Measurements from ENCODE around the gene CAMSAP2. TPM values are rescaled to one million over a fixed set of nuclear protein-coding genes. Genes with fewer than 3 reads are reported as not detected.

CAMSAP2 gene
- polyA plus RNA-seq, 1 of the 3 experiments (the other 2 are of a cell fraction): 5.5 TPM

DNA sequence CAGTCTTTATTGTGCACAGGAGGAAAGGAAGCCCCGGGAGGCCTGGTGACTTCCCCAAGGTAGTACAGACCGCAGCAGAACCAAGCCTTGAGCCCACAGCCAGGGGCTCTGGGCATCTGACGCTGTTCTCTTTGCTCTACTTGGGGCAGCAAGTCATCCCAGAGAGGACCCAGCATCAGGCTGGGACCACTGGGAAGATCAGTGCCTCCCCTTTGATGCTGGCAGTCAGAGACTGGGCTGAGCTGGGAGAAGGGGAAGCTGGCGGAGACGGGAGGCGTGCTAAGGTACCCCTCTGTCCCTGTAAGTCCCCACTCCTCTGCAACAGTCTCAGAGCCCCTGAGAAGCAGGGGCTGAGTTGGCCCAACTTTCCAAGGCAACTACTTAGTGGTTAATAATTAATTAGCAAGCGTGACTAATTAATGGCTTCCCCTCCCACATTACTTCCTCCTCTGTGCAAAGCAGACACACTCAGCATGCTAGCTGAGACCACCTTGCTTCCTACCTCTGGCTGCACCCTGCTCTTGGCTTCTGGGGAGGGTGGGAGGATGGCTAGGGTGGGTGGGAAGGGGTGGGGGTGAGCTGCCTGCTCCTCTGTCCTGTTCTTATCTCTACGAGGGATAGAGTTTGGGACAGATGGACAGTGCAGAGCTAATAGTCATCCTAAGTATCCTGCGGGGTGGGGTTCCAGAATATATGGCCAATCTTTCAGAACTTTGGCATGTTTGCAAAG is 157.3 kb downstream of the CAMSAP2 start (continued):
- no peak for TF ChIP-seq FOXJ3 (CRISPR knock-in tag; IDR thresholded peaks at IDR 0.05)
- TF ChIP-seq POLR2AphosphoS5 (IDR thresholded peaks at IDR 0.05; ENCODE audit: low read depth, low read length): no peak
- TF ChIP-seq, protein P1, sequence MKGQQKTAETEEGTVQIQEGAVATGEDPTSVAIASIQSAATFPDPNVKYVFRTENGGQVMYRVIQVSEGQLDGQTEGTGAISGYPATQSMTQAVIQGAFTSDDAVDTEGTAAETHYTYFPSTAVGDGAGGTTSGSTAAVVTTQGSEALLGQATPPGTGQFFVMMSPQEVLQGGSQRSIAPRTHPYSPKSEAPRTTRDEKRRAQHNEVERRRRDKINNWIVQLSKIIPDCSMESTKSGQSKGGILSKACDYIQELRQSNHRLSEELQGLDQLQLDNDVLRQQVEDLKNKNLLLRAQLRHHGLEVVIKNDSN (IDR thresholded peaks at IDR 0.05; ENCODE audit: borderline replicate concordance, low read depth): no peak
- TF ChIP-seq FOSL2 (IDR thresholded peaks at IDR 0.05; ENCODE audit: borderline replicate concordance, low read depth): no peak

DNA sequence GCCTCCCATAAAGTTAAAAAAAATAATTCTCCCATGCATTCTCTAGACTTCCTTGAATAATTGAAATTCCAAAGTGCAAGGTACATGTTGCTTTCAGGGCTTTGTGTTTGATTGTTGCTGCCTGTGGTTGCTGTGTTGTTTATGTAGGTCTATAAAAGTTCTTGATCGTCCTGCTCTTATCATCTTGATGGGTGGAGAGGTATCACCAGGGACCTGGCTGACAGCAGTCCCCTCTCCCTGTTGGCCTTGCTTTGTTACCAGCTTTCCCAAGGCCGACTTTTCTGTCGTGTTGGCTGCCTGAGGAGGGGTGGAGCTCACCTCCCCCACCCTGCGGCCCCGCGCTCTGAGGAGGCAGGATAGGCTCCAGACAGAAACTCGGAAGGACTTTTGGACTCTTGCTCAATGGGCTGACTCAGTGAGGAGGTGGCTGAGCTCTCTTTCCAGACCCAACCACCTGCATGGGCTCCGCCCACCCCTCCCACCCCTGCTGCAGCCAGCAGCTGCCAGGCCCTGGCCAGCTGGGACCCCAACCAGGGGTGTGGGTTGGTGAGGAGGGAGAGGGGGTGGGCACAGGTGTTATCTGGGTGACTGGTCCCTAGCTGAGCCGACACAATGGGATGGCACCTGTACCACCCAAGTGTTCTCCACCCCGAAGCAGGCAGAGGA is 158.0 kb downstream of the CAMSAP2 start:
- Histone ChIP-seq H3K4me2 (no peak overlapping the region), H3K27ac (ENCODE audit: low read depth in 2 of 2, low read length in 1 of 2) (no peak overlapping the region), H3K36me3 (replicated peaks in 1 of 2; ENCODE audit: control insufficient read depth in 1 of 2, insufficient read depth in 2 of 2, low read length in 1 of 2) (no peaks in the 10 kb centered on the region), H3K79me2 (ENCODE audit: insufficient read depth) (no peaks in the 10 kb centered on the region), H2AFZ (ENCODE audit: low read depth) (no peak overlapping the region), H4K20me1 (ENCODE audit: insufficient read depth) (no peaks in the 10 kb centered on the region), H3K9ac (no peak overlapping the region), H3K4me3 (ENCODE audit: low read depth in 2 of 2, low read length in 1 of 2) (no peak overlapping the region), H3K27me3 (ENCODE audit: insufficient read depth) (no peaks in the 10 kb centered on the region), H3K9me3 (no peaks in the 10 kb centered on the region), H3K9me2 (no peaks in the 10 kb centered on the region), H3K4me1 (ENCODE audit: control insufficient read depth in 1 of 2, insufficient read depth in 2 of 2, low read depth in 1 of 2, low read length in 1 of 2) (no peaks in the 10 kb centered on the region; a peak in 1 of 4 replicates), H3F3A (replicated peaks; ENCODE audit: insufficient read depth) (no peaks in the 10 kb centered on the region)
- POLR2A ChIA-PET: interaction anchor here (0.6 kb wide), 1 partner anchor 20 kb away, joined by 3 read pairs; no protein-coding TSS in a partner anchor
- TF ChIP-seq RXRA (IDR thresholded peaks at IDR 0.05; ENCODE audit: borderline replicate concordance, low read depth): no peak
- no peak for TF ChIP-seq TCF12 (IDR thresholded peaks at IDR 0.05)
- 85% methylated on average over 8 of the region's 10 CpGs for WGBS (ENCODE audit: low lambda C conversion rate)
- CTCF ChIA-PET: interaction anchor here (0.6 kb wide), 1 partner anchor 154 kb away, joined by 3 read pairs; no protein-coding TSS in a partner anchor
- DNase-seq: no peak

DNA sequence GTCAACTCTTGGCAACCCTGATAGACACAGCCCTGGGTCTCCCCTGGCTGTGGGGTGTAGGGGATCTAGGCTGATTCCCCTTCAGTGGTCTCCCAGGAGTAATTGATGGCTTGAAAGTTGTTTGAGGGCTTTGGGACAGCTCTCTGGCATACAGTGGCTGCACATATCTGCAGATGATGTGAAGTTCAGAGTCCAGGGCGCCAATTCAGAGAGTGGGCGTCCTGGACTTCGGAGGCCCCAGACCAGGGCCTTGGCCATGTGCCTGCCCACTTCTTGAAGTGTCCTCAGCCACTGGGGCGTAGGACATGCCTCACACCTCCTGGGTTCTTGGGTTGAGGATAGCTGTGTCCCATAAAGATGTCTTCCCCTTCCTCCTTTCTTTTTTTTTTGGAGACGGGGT is 158.6 kb downstream of the CAMSAP2 start:
- Histone ChIP-seq H3K79me2 (ENCODE audit: insufficient read depth) (no peaks in the 10 kb centered on the region), H3K9me3 (no peaks in the 10 kb centered on the region), H3K27me3 (ENCODE audit: insufficient read depth) (no peaks in the 10 kb centered on the region), H3K9ac (no peak overlapping the region), H3K4me3 (ENCODE audit: low read depth in 2 of 2, low read length in 1 of 2) (no peak overlapping the region), H3K4me1 (ENCODE audit: control insufficient read depth in 1 of 2, insufficient read depth in 2 of 2, low read depth in 1 of 2, low read length in 1 of 2) (no peaks in the 10 kb centered on the region; a peak in 1 of 4 replicates), H3K4me2 (no peak overlapping the region), H3K9me2 (no peaks in the 10 kb centered on the region), H3K36me3 (replicated peaks in 1 of 2; ENCODE audit: control insufficient read depth in 1 of 2, insufficient read depth in 2 of 2, low read length in 1 of 2) (no peaks in the 10 kb centered on the region), H2AFZ (ENCODE audit: low read depth) (no peak overlapping the region), H3K27ac (ENCODE audit: low read depth in 2 of 2, low read length in 1 of 2) (no peak overlapping the region), H4K20me1 (ENCODE audit: insufficient read depth) (no peaks in the 10 kb centered on the region), H3F3A (replicated peaks; ENCODE audit: insufficient read depth) (no peaks in the 10 kb centered on the region)
- no peak for DNase-seq
- WGBS (ENCODE audit: low lambda C conversion rate): 91% methylated on average over 5 of the region's 5 CpGs
- POLR2A ChIA-PET: no interaction called here
- CTCF ChIA-PET: no interaction called here
- TF ChIP-seq, protein P2, sequence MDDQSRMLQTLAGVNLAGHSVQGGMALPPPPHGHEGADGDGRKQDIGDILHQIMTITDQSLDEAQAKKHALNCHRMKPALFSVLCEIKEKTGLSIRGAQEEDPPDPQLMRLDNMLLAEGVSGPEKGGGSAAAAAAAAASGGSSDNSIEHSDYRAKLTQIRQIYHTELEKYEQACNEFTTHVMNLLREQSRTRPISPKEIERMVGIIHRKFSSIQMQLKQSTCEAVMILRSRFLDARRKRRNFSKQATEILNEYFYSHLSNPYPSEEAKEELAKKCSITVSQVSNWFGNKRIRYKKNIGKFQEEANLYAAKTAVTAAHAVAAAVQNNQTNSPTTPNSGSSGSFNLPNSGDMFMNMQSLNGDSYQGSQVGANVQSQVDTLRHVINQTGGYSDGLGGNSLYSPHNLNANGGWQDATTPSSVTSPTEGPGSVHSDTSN (IDR thresholded peaks at IDR 0.05): no peak
- TF ChIP-seq NRF1 (IDR thresholded peaks at IDR 0.05; ENCODE audit: low read depth, low read length) (no peak), MXI1 (IDR thresholded peaks at IDR 0.05; ENCODE audit: low read depth, low read length) (no peak), NFIC (IDR thresholded peaks at IDR 0.05; ENCODE audit: borderline replicate concordance) (no peak), TAF1 (IDR thresholded peaks at IDR 0.05; ENCODE audit: borderline replicate concordance, low read depth, low read length) (no peak), TEAD4 (IDR thresholded peaks at IDR 0.05; ENCODE audit: borderline replicate concordance, insufficient read depth) (no peak), GATA2 (CRISPR knock-in tag; IDR thresholded peaks at IDR 0.05) (no peak), RCOR1 (IDR thresholded peaks at IDR 0.05; ENCODE audit: low read length) (no peak), POLR2AphosphoS5 (IDR thresholded peaks at IDR 0.05; ENCODE audit: low read depth, low read length) (no peak)
- TF ChIP-seq, protein P3, sequence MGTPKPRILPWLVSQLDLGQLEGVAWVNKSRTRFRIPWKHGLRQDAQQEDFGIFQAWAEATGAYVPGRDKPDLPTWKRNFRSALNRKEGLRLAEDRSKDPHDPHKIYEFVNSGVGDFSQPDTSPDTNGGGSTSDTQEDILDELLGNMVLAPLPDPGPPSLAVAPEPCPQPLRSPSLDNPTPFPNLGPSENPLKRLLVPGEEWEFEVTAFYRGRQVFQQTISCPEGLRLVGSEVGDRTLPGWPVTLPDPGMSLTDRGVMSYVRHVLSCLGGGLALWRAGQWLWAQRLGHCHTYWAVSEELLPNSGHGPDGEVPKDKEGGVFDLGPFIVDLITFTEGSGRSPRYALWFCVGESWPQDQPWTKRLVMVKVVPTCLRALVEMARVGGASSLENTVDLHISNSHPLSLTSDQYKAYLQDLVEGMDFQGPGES (IDR thresholded peaks at IDR 0.05; ENCODE audit: low read depth, low read length): no peak
- TF ChIP-seq, protein P4, sequence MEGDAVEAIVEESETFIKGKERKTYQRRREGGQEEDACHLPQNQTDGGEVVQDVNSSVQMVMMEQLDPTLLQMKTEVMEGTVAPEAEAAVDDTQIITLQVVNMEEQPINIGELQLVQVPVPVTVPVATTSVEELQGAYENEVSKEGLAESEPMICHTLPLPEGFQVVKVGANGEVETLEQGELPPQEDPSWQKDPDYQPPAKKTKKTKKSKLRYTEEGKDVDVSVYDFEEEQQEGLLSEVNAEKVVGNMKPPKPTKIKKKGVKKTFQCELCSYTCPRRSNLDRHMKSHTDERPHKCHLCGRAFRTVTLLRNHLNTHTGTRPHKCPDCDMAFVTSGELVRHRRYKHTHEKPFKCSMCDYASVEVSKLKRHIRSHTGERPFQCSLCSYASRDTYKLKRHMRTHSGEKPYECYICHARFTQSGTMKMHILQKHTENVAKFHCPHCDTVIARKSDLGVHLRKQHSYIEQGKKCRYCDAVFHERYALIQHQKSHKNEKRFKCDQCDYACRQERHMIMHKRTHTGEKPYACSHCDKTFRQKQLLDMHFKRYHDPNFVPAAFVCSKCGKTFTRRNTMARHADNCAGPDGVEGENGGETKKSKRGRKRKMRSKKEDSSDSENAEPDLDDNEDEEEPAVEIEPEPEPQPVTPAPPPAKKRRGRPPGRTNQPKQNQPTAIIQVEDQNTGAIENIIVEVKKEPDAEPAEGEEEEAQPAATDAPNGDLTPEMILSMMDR (IDR thresholded peaks at IDR 0.05): no peak
- TF ChIP-seq, protein P5, sequence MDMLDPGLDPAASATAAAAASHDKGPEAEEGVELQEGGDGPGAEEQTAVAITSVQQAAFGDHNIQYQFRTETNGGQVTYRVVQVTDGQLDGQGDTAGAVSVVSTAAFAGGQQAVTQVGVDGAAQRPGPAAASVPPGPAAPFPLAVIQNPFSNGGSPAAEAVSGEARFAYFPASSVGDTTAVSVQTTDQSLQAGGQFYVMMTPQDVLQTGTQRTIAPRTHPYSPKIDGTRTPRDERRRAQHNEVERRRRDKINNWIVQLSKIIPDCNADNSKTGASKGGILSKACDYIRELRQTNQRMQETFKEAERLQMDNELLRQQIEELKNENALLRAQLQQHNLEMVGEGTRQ (IDR thresholded peaks at IDR 0.05; ENCODE audit: borderline replicate concordance, low read depth, low read length): no peak
